ENCODE measurements around the gene CCDC191.

The CCDC191 gene

GRCh38 chr3:114060906-114061655 is 4.8 kb upstream of the CCDC191 start:
- DNase-seq (ENCODE audit: low spot score) = no peak

GRCh38 chr3:114058646-114059045 is 2.3 kb upstream of the CCDC191 start:
- no peak for DNase-seq (ENCODE audit: low spot score)

DNA sequence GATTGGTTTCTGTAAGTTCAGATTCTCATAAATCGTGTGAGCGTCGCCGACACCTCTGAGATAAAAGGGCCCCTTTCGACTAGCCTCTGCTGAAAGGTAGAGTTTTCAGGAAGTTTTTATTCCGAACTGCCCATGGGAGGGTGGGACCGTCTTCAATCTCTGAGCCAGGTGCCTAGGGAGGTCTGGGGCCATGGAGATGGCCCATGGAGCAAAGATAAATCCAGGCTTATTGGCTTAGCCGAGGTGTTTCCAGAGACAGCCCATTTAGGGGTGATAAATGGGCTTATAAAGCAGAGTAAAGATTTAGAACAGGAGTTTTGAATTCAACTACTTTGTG is 653 bp upstream of the CCDC191 start:
- no peak for DNase-seq (ENCODE audit: low spot score)

DNA sequence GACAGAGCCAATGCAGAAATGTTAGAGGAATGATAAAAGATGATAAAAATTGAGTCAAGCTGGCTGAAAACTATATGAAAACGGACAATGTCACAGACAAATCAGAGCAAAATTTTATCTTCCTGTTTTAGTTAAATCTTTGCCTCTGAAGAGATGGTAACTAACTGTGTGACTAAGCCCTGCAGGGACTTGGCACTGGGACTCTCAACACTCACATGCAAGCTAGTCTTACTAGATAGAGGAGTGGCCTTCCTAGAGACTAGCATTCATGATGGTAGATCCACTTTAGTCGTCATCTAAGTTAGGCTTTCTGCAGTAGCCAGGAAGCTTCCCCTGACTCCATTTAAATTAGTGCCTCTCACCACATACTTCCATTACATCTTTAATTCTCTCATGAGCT is 4.1 kb downstream of the CCDC191 start:
- no peak for DNase-seq (ENCODE audit: low spot score)

- DNase-seq (ENCODE audit: low spot score) = no peak
These were observed 13.1 kb downstream of the CCDC191 start for GRCh38 chr3:114043205-114043604.

- DNase-seq (ENCODE audit: low spot score) = no peak
These were observed 20.4 kb downstream of the CCDC191 start for GRCh38 chr3:114035896-114036295.

GRCh38 chr3:114034787-114035545 is 21.4 kb downstream of the CCDC191 start:
- no peak for DNase-seq (ENCODE audit: low spot score)

- DNase-seq (ENCODE audit: low spot score) = no peak
These were observed 22.1 kb downstream of the CCDC191 start for GRCh38 chr3:114034211-114034610.

DNA sequence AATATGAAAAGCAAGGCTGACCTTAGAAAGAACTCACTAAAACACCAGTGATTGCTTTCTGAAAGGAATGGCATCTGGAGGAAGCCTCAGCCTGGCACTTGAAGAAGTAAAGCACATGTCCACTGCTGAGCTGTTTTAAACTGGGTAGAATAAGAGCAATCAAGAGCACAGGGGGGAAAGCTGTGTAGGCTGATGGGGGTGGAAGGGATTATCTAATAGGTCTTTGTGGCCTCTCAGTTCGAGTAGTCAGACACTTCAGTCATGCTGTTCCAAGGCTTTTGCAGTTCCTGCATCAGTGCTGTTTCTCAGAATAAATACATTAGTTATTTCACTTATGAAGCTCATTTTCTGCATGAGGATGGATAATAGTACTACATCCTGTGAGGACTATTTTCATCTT is 22.6 kb downstream of the CCDC191 start:
- DNase-seq (ENCODE audit: low spot score) = no peak

GRCh38 chr3:114026331-114026730 is 30.0 kb downstream of the CCDC191 start:
- no peak for DNase-seq (ENCODE audit: low spot score)

- DNase-seq (ENCODE audit: low spot score) = no peak
These were observed 30.9 kb downstream of the CCDC191 start for GRCh38 chr3:114025451-114025850.

DNA sequence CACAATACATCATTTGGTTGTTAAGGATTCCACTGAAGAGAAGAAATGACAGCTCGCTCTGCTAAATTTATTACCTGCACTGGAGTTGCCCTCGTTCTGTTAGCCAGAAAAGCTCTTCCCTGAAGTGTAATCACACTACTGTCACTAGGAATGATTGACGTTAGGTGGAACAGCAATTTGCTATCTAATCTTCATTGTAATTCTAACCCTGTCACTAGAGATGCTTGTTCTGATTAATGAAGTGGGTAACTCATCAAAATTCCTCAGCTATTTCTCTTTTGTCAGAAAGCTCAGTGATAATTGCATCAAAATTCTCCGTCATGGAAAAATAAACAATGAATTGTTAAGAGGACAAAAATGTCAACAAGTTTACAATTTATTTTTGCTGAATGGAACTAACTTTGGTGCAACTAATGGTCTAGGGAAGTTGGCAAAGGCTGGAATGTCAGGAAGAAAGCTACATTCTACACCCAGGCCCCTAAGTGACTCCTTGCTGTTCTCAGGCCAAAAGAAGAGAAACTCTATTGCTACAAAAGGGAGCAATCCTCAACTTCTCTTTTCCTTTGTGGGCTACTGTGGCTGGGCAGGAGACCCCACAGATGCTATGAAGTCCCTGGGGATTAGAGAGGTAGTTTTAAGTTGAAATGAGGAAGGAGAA is 34.1 kb downstream of the CCDC191 start:
- no peak for DNase-seq (ENCODE audit: low spot score)

- no peak for DNase-seq (ENCODE audit: low spot score)
These were observed 35.4 kb downstream of the CCDC191 start for GRCh38 chr3:114020907-114021306.

GRCh38 chr3:114019486-114019885 is 36.8 kb downstream of the CCDC191 start:
- DNase-seq (ENCODE audit: low spot score) = no peak

GRCh38 chr3:114014211-114014610 is 42.1 kb downstream of the CCDC191 start:
- DNase-seq (ENCODE audit: low spot score) = no peak

GRCh38 chr3:114011059-114011797 is 45.1 kb downstream of the CCDC191 start:
- DNase-seq (ENCODE audit: low spot score) = no peak

- DNase-seq (ENCODE audit: low spot score) = no peak
These were observed 50.8 kb downstream of the CCDC191 start for GRCh38 chr3:114005481-114005880.

DNA sequence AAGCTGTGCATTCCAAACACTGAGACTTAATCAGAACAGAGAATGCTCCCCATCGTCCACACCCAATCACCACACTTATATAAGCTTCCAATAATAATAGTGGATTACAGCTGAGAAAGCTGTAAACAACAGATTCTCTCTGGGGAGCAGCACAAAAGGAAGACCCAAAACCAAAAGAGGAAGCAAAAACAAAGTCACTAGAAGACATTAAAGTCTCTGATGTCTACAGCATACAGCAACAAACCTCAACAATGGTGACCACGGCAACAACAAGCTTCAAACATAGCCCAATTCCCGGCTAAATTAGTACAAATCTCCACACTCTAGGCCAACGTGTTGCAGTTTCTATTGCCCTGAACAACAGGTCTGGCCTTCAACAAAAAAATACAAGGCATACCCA is 70.8 kb downstream of the CCDC191 start:
- DNase-seq (ENCODE audit: low spot score) = no peak

DNA sequence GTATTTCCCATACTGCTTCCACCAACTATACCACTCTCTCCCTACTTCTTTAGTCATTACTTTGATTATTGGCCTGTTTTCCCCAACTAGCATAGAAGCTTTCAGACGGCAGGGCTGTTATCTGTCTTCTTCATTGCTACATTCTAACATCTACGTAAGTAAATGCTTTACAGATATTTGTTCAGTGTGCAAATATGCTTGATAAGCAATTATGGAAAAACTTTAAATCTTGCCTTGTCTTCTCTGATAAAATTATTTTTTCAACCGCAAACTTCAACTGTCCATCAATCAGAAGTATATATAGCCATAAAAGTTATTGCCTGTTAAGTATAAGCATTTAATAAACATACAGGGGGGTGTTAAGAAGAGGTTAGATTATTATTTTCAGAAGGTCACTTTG is 72.8 kb downstream of the CCDC191 start:
- DNase-seq (ENCODE audit: low spot score) = no peak

DNA sequence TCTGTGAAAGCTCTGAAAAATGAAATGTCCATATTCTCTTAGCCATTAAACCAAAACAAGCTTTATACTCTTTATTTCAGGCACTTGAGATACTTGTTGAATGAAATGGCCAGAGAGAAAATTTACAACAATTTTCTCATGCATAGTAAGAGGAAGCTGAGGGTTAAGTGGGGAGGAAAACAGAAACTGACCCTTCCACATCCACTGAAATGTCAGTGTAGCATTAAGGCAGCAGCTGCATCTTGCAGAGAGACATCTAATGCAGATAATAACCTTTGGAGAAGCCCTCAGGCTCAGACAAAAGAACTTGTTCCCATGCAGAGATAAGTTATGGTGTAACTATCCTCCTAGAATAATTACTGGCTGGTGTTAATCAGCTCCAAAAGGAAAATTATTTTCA is 74.5 kb downstream of the CCDC191 start:
- DNase-seq (ENCODE audit: low spot score) = no peak

DNA sequence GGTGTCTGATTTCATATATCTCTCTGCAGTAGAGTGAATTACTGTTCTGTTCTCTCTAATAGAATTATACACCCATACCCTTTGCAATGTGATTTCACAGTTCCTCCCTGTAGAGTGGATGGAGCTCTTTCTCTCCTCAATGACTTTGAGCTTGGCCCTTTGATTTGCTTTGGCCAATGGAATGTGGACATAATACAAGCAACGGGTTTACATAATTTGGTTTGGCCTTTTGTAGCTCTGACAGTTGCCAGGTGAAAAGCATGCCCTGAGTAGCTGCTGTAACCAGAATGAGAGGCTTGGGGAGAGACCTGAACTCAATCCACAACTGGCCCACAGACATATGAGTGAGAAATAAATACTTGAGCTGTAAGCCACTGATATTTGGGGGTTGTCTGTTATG is 76.4 kb downstream of the CCDC191 start:
- DNase-seq (ENCODE audit: low spot score) = no peak

DNA sequence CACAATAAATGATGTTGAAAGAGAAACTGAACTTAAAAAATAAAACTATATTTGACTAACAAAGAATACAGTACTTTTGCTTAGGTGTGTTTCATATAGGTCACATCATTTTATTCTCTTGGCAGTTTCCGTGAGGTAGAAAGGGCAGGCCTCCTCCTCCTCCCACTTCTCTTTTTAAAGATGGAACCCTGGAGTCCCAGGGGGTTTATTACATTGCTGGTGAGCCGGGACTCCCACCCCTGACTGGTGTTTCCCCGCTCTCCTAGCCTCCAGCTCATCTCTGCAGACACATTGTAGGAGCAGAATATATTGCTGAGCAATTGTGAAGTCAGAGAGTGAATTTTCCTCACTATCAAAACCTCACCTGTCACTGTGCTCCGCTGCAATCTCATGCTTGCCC is 78.5 kb downstream of the CCDC191 start:
- DNase-seq (ENCODE audit: low spot score) = no peak

DNA sequence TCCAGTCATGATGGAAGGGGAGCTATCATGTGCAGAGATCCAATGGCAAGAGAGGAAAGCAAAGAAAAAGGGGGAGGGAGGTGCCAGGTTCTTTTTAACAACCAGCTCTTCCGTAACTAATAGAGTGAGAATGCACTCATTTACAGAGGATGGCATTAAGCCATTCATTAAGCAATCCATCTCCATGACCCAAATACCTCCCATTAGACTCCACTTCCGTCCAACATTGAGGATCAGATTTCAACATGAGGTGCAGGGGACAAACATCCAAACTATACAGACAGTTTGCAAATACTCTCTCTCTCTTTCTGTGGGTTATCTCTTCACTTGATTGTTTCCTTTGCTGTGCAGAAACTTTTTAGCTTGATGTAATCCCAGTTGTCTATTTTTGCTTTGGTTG is 87.3 kb downstream of the CCDC191 start:
- DNase-seq (ENCODE audit: low spot score) = no peak

Measured in COLO829 (cell line).